Activated CD4-positive, alpha-beta T cell treated with anti-CD3 and anti-CD28 coated beads, Interleukin-2, Interleukin-4, amounts not matched to agents 100 ng/mL and 50 ng/mL, durations not matched to agents 16 hours and 8 hours (primary cell): ENCODE results near the gene RNF32.
"Not testable (repeated sequence)": the region's sequence is repeated elsewhere in the genome, so short reads cannot be mapped to it uniquely, and the experiment has no call there.

Experiments used
- DNase-seq: peaks from one replicate; pipeline ENCODE4 v3.0.0-alpha.2; 2020; ENCODE audit warnings: low spot score

RNF32 gene

DNA sequence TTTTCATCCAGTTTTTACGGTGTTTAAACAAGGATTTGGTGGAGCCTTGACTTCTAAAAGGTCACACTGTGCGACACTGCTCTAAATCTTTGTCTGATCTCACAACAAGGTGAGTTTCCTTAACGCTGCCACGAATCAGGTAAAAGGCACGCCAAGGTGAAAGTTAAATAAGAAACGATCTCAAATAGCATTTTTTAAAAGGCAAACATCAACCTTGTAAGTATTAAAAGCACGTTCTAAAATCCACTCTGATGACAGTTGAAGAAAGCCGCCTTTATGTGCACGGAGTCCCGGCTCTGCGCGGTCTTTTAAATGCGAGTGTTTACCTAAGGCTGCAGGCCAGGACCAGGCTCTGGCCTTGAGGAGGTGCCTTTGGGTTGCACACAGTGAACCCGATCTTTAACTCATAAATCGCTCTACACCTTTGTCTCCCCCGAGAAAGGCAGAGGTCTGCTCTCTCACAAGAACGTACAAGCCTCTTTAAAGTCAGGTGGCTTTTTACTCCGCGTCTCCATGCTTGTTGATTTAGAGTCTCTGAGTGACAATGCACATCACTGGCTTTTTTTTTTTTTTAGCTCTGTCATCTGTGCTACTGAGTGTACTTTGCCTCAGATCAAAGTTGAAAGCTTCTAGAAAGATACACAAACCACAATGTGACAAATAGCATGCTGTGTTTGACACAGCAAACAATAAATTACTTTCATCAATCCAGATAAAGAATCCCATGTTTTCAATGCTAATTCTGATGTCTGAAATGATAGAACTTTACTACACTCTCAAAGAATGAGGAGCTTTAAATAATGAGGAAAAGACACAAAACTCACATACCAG, 25.9 kb upstream of the RNF32 start:
- DNase-seq: no peak

- DNase-seq: no peak
Observed at GRCh38 chr7:156616269-156617202, 24.0 kb upstream of the RNF32 start.

- no peak for DNase-seq
Observed at GRCh38 chr7:156617215-156617614, 23.4 kb upstream of the RNF32 start.

- DNase-seq: no peak
Observed at GRCh38 chr7:156618078-156618779, 22.3 kb upstream of the RNF32 start.

DNA sequence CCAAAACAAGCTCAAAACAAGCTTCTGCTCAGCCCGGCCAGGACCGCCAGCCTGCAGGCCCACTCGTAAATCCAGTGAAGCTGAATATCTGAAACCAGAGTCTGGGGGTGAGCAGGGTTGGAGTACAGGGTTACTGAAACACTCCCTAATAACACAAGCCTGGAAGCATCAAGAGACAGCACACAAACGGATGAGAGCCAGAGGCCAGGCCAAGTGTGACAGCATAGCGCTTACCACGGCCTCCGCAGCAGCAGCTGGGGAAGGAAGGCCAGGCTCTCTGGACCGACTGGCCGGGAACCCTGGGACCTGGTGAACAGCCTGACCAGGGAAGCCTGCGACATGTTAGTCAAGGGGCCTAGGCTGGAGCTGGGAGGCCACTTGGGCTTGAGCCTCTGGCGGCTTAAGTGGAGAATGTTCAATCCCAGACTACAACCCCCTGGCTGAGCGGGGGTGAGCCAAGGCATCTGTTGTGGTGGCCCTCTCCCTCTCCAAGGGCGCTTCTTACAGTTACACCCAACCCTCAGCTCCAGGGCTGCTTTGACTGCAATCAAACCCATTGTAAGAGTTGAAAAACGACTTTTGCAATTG, 21.7 kb upstream of the RNF32 start:
- DNase-seq: no peak

- DNase-seq: not testable (repeated sequence)
Observed at GRCh38 chr7:156619488-156620290, 20.9 kb upstream of the RNF32 start.

GRCh38 chr7:156620291-156620675, 20.3 kb upstream of the RNF32 start:
- DNase-seq: no peak

DNA sequence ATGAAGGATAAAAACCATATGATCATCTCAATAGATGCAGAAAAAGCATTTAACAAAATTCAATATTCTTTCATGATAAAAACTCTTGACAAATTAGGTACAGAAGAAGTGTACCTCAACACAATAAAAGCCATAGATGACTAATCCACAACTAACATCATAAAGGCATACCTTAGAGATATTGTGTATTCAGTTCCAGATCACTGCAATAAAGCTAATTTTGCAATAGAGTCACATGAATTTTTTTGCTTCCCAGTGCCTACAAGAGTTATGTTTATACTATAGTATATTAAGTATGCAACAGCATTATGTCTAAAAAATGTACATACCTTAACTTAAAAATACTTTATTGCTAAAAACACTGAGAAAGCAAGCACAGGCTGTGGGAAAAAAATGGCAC, 18.9 kb upstream of the RNF32 start:
- DNase-seq: no peak

- DNase-seq: peak; percentile 6
Observed at GRCh38 chr7:156625580-156625979, 15.0 kb upstream of the RNF32 start.

DNA sequence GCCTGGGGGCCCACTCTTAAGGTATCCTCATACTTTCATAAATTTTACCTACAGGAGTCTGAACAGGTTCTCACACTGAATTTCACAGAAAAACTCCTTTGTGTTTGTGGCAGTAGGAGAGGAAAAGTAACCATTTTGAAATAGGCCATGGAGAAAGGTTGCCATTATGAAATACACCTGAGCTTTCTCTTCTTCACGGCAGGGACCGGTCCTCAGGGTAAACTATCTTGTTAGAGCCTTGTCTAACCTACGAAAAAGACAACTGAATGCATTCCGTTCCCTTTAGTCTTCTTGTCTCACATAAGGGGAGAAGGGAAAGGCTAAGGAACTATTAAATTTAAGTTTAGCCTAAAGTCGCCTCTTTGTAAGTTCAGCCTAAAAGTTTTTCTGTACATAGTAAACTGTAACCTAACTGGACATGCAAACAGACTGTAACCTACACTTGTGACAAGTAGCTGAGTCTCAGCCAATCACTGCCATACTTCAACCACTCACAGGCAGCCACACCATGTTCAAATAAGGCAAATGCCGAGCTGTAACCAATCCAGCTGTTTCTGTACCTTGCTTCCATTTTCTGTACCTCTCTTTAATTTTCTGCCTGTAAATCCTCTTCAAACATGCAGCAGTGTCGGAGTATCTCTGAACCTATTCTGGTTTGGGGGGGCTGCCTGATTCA, 14.2 kb upstream of the RNF32 start:
- DNase-seq: no peak

DNA sequence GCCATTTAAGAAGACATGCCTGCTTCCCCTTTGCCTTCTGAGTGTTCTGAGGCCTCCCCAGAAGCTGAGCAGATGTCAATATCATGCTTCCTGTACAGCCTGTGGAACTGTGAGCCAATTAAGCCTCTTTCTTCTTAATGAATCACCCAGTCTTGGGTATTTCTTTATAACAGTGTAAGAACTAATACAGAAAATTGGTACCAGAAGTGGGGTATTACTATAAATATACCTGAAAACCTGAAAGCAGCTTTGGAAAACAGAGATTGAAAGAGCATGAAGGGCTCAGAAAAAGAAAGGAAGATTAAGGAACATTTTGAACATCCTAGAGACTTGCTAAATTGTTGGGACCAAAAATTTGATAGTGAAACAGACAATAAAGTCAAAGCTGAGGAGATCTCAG, 12.0 kb upstream of the RNF32 start:
- no peak for DNase-seq

GRCh38 chr7:156629873-156630272, 10.7 kb upstream of the RNF32 start:
- no peak for DNase-seq

DNA sequence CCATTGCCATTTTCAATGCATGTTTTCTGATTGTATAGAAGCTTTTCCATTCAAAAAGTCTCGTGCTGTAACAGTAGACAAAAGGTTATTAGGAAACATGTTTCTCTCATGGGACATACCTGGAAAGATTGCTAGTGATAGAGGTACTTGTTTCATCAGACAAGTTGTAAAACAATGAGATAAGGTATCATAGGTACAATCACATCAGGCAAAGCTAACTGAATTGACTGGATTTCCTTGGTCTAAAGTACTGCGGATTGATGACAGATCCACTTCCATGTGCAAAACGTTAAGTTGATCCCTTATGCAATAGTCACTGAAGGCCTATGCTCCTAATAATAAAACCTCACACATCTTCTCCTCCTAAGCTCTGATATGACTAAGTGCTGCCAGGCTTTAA, 6.5 kb upstream of the RNF32 start:
- no peak for DNase-seq

- DNase-seq: no peak
Observed at GRCh38 chr7:156635529-156636385, 4.8 kb upstream of the RNF32 start.

- DNase-seq: not testable (repeated sequence)
Observed at GRCh38 chr7:156637093-156637492, 3.5 kb upstream of the RNF32 start.

DNA sequence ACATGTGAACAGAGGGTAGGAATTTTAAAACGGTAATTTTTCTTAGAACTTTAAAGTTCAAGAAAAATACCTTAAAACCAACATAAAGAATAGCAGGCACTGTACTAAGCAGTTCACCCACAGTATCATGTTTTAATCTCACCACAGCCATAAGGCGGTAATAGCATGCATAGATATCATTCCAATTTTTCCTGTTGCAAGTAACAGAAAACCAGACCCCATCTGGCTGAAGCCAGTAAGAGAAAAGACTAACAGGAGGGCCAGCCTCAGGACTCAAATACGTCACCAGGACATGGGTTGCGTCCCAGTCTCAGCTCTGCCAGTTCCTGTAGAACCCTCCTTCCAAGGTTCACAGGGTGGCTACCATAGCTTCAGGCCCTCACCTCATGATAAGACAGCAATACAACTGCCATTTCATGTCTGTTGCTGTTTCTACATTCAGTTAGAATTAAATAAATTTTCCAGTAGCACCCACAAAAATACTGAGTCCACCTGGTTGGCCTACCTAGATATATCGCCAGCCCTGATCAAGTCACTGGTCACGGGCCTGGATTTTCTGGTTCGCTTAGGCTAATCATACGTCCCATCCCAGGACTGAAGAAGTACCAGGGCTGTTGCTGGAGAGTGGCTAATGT, 2.0 kb upstream of the RNF32 start:
- no peak for DNase-seq

DNA sequence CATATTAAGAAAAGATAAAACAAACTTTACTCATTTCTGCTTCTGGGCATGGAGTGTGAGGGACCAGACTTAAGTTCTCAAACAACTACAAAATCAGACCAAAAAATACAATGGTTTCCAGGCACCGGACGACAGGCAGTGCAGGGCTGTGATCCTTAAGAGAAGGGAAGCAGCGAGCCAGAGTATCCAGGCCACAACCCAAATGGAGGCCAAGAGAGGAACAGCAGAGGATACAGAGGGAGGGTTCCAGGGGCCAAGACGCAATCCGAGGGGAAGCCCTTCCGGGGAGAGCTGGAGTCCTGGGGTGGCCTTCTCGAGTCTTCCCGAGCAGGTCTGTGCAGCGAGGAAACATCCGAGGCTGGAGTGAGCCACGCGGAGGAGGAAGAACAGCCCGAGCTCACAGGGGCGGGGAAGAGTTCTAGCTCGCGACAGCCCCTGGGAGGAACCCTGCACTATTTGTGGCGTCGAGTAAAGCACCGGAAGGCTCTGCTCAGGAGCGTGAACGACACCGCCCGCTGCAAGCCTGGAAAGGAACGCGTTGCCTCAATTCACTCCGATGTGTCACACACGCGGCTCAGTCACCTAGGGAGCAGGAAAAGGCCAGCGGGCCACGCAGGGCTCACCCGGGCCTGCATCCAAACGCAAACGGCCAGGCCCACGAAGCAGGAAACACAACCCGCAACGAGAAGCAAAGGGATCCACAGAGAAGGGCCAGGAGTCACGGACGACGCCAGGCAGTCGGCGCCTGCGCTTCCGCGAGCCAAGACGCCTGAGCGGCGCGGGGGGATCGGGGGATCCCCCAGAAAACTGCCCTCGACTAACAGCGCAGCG, 933 bp upstream of the RNF32 start:
- DNase-seq: no peak

GRCh38 chr7:156640949-156641485, 443 bp downstream of the RNF32 start:
- peak; percentile 61 for DNase-seq
